NT2/D1 (cell line): ENCODE measurements around the gene IFT80.

Experiments
- DNase-seq: peaks from one replicate; pipeline ENCODE4 v3.0.0-alpha.2; 2011; ENCODE audit warnings: low read depth, low spot score
- H3K27me3 ChIP-seq: 2 replicates; pipeline ENCODE4 v1.6.0; 2011; ENCODE audit warnings: mild to moderate bottlenecking; ENCODE audit not compliant: insufficient read length, insufficient read depth
- H3K36me3 ChIP-seq: 2 replicates; pipeline ENCODE4 v1.6.1; 2011; ENCODE audit warnings: mild to moderate bottlenecking, low read length, mixed read lengths; ENCODE audit not compliant: insufficient read depth, insufficient read length
- H3K4me1 ChIP-seq: 2 replicates; pipeline ENCODE4 v1.5.1; 2011; ENCODE audit not compliant: insufficient read depth, insufficient read length
- H3K4me3 ChIP-seq: 2 replicates; pipeline ENCODE4 v1.5.1; 2011; ENCODE audit warnings: low read depth; ENCODE audit not compliant: insufficient read length
- H3K9ac ChIP-seq: 2 replicates; pipeline ENCODE4 v1.6.0; 2011; ENCODE audit warnings: low read depth; ENCODE audit not compliant: insufficient read length
- H3K9me3 ChIP-seq: 2 replicates; pipeline ENCODE4 v1.5.1; 2011; ENCODE audit warnings: mild to moderate bottlenecking, low read length; ENCODE audit not compliant: insufficient read depth
- SUZ12 ChIP-seq: IDR thresholded peaks from 2 replicates; pipeline ENCODE4 v1.6.1; 2011; ENCODE audit not compliant: insufficient read length, insufficient read depth; ENCODE audit errors: extremely low read depth
- YY1 ChIP-seq: IDR thresholded peaks from 2 replicates; pipeline ENCODE4 v1.6.1; 2011; ENCODE audit not compliant: insufficient read length, insufficient read depth
- ZNF274 ChIP-seq: IDR thresholded peaks from 2 replicates; pipeline ENCODE4 v1.6.1; 2011; ENCODE audit warnings: mild to moderate bottlenecking, low read depth, low read length

IFT80 gene

GRCh38 chr3:160409812-160410610, 11.0 kb upstream of the IFT80 start:
- no peak overlapping the region for H3K9ac ChIP-seq
- H3K9me3 ChIP-seq = no peaks in the 10 kb centered on the region
- H3K27me3 ChIP-seq = no peaks in the 10 kb centered on the region
- no peak for DNase-seq
- H3K36me3 ChIP-seq = peaks cover 92% of the 10 kb centered on the region
- no peak overlapping the region for H3K4me3 ChIP-seq
- H3K4me1 ChIP-seq = no peaks in the 10 kb centered on the region
- TF ChIP-seq SUZ12 = no peak
- TF ChIP-seq YY1 = no peak
- no peak for TF ChIP-seq ZNF274

- no peak for TF ChIP-seq SUZ12
- no peak for TF ChIP-seq YY1
- no peak for TF ChIP-seq ZNF274
- H3K27me3 ChIP-seq = no peaks in the 10 kb centered on the region
- peaks cover 79% of the 10 kb centered on the region for H3K36me3 ChIP-seq
- no peaks in the 10 kb centered on the region for H3K9me3 ChIP-seq
- H3K9ac ChIP-seq = no peak overlapping the region
- H3K4me3 ChIP-seq = no peak overlapping the region
- no peak for DNase-seq
- no peaks in the 10 kb centered on the region for H3K4me1 ChIP-seq
Observed at GRCh38 chr3:160403796-160404470, 4.9 kb upstream of the IFT80 start.

- DNase-seq = no peak
- peaks cover 71% of the 10 kb centered on the region for H3K36me3 ChIP-seq
- no peak overlapping the region for H3K4me3 ChIP-seq
- H3K27me3 ChIP-seq = no peaks in the 10 kb centered on the region
- H3K9ac ChIP-seq = no peak overlapping the region
- no peaks in the 10 kb centered on the region for H3K9me3 ChIP-seq
- TF ChIP-seq ZNF274 = no peak
- TF ChIP-seq YY1 = no peak
- H3K4me1 ChIP-seq = no peaks in the 10 kb centered on the region
Observed at GRCh38 chr3:160403028-160403545, 4.1 kb upstream of the IFT80 start.

- no peaks in the 10 kb centered on the region for H3K27me3 ChIP-seq
- DNase-seq = no peak
- peaks cover 65% of the 10 kb centered on the region for H3K36me3 ChIP-seq
- TF ChIP-seq YY1 = no peak
- TF ChIP-seq ZNF274 = no peak
- no peak for TF ChIP-seq SUZ12
- H3K4me3 ChIP-seq = peak overlapping the region; percentile 96
- no peaks in the 10 kb centered on the region for H3K4me1 ChIP-seq
- H3K9me3 ChIP-seq = no peaks in the 10 kb centered on the region
- peak overlapping the region; percentile 37 for H3K9ac ChIP-seq
Observed at GRCh38 chr3:160402221-160403027, 3.4 kb upstream of the IFT80 start.

GRCh38 chr3:160401291-160402095, 2.5 kb upstream of the IFT80 start:
- no peak for DNase-seq

GRCh38 chr3:160400702-160401150, 1.7 kb upstream of the IFT80 start:
- no peak for TF ChIP-seq YY1
- no peak for TF ChIP-seq SUZ12
- no peak for TF ChIP-seq ZNF274
- no peaks in the 10 kb centered on the region for H3K9me3 ChIP-seq
- H3K4me3 ChIP-seq = peak overlapping the region; percentile 96
- H3K36me3 ChIP-seq = peaks cover 48% of the 10 kb centered on the region
- no peaks in the 10 kb centered on the region for H3K4me1 ChIP-seq
- no peaks in the 10 kb centered on the region for H3K27me3 ChIP-seq
- peak overlapping the region; percentile 98 for H3K9ac ChIP-seq
- DNase-seq = no peak

More at GRCh38 chr3:160401291-160402095, 2.5 kb upstream of the IFT80 start:
- H3K4me1 ChIP-seq = no peaks in the 10 kb centered on the region
- no peaks in the 10 kb centered on the region for H3K27me3 ChIP-seq
- peak overlapping the region; percentile 98 for H3K9ac ChIP-seq
- peak overlapping the region; percentile 96 for H3K4me3 ChIP-seq
- TF ChIP-seq ZNF274 (no peak), YY1 (no peak), SUZ12 (no peak)
- no peaks in the 10 kb centered on the region for H3K9me3 ChIP-seq
- H3K36me3 ChIP-seq = peaks cover 55% of the 10 kb centered on the region
